ENCODE results near the gene IKZF2.

Gene IKZF2

DNA sequence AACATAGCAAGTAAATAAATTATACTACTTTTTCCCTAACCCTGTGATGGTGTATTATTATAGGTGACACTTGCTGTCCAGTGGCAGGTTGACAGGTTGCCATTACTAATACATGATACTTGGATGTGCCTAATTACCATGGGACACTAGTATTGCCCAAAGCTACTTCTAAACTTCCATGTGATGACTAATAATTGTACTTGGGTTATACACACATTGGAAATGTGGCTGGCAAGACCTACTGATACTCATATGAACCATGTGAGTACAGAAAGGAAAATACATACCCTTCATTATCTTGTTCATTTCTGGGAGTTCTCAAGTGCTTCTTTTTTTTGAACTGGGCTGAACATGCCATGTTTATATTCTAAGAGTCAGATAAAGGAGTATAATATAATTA, 156.4 kb downstream of the IKZF2 start:
- DNase-seq: no peak

- no peak for DNase-seq
Measured at GRCh38 chr2:212991120-212991519, 160.3 kb downstream of the IKZF2 start.

DNA sequence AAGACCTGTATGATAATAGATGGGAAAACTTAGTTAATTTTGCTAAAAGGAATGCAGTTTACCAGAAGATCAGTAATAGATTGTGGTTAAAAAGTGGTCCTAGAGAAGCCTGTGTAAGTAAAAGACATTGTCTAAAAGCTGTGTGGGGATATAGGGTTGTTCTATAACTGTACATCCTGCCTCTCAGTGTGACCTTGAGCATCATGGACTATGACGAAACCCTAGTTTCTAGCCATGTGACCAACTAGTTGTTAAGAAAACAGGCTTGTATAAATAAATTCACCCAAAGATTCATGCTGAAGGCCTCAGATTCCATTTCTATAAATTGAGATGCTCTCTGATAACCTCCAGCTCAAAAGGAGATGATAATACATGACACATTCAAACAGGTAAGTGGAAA, 160.7 kb downstream of the IKZF2 start:
- DNase-seq: no peak

GRCh38 chr2:212987492-212987891, 163.9 kb downstream of the IKZF2 start:
- no peak for DNase-seq

DNA sequence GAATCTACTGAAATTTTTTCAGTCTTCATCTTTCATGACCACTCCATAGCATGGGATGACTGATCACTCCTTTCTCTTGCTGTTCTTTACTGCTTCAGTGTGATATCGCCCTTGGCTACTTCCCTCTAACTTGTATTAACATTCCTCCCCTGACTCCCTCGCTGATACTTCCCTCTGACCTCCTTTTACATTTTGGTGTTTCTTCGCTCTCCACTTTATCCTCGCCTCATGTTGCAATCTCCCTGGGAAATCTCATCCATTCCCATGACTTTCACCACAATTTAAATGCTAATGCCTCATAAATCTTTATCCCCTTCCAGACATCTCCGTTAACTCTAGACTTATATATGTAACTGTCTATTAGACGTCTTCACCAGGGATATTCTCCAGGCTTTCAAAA, 167.3 kb downstream of the IKZF2 start:
- no peak for DNase-seq

GRCh38 chr2:212979799-212980198, 171.6 kb downstream of the IKZF2 start:
- DNase-seq: no peak

DNA sequence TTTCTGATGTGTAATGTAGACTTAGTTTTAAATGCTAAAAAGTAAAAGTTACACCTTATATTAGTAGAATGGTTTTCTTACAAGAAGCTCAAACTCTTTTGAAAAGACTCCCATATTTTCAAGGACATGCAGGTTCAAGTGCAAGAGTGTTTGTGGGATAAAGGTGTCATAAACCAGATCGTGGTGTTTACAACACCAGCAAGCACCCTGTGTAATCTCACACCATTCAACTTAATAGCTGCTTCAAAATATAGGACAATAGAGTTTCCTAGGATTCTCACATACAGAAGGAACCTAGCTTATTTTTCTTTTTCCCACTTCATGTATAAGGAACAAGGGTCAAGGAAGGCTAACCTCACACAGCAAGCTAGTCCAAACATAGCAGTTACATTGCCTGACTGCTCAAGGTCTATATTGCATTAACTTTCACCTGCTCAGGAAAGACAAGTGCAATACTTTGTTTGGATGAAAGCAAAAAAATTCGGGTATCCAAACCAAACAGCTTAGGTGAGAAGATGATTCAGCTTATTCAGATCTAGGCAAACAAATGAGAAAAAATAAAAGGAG, 172.3 kb downstream of the IKZF2 start:
- no peak for DNase-seq

- DNase-seq: no peak
Measured at GRCh38 chr2:212977152-212977551, 174.3 kb downstream of the IKZF2 start.

DNA sequence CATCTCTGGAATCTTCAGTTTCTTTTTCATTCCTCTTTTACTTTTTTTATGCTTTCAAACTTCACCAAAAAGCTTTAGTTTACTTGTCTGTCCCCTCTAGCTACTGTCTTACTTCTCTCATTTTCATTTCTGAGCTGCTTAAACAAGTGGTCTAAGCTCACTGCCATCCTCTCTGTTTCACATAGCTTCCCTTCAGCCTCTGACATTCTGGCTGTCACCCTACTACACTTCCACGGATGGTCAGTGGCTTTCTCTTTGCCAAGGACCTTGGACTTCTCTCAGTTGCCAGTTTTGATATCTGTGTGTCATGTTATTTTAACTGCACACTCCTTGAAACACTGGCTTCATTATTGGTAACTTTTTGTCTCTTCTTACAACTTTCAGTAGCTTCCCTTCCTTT, 176.1 kb downstream of the IKZF2 start:
- no peak for DNase-seq

- no peak for DNase-seq
Measured at GRCh38 chr2:212974692-212975091, 176.7 kb downstream of the IKZF2 start.

GRCh38 chr2:212973347-212973746, 178.1 kb downstream of the IKZF2 start:
- no peak for DNase-seq

DNA sequence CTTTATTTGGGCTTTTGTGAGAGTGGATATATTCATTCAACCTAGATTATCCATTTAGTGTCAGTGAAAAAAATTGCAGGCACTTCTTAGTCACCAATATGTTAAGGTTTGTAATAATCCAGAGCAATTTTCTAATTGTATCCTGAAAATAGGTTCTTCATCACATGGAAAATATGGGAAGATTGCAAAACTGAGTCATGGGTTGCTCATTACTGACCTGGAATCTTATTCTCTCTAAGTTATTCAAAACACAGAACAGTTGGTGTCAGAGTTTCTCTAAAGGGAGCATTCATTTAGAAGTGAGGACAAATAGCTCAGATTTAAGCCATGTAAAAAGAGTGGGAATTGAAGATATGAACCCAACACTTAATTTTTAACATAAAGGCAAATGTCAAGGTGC, 181.3 kb downstream of the IKZF2 start:
- DNase-seq: no peak

- no peak for DNase-seq
Measured at GRCh38 chr2:212968284-212969081, 182.9 kb downstream of the IKZF2 start.

GRCh38 chr2:212966884-212967283, 184.5 kb downstream of the IKZF2 start:
- DNase-seq: no peak

DNA sequence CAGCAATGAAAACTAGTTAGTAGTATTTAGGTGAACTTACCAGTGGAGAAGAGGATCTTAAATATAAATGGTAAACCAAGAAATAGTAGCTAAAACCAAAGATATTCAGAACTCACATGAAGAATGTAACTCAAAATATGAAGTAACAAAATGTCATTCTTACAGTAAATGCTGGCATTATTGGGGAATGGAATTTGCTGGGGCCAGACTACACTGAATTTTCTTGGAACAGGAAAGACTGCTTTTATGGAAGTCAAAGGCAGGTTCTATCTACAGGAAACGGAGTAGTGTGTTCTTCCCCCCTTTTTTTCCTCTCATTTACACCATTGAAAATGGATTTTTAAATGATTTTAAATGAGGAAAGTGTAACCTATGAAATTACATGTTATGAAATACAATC, 188.7 kb downstream of the IKZF2 start:
- DNase-seq: no peak

DNA sequence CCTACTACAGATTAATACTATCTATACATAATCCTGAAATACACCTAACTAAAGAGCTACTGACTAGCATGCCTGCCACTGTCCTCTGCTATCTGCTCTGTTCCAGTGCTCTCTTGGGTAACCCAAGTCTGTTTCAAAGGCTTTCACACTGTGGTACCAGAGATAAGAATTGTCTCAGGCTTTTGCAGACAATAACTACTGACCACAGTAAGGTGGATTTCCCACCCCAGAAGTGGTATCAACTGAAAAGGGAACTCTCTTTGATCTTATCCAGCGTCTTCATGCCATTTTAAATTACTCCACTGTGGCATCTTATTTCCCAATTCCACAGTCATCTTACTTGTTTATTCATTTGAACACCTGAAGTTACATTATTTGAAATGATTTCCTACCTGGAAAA, 190.2 kb downstream of the IKZF2 start:
- no peak for DNase-seq

- DNase-seq: no peak
Measured at GRCh38 chr2:212960336-212960735, 191.1 kb downstream of the IKZF2 start.

DNA sequence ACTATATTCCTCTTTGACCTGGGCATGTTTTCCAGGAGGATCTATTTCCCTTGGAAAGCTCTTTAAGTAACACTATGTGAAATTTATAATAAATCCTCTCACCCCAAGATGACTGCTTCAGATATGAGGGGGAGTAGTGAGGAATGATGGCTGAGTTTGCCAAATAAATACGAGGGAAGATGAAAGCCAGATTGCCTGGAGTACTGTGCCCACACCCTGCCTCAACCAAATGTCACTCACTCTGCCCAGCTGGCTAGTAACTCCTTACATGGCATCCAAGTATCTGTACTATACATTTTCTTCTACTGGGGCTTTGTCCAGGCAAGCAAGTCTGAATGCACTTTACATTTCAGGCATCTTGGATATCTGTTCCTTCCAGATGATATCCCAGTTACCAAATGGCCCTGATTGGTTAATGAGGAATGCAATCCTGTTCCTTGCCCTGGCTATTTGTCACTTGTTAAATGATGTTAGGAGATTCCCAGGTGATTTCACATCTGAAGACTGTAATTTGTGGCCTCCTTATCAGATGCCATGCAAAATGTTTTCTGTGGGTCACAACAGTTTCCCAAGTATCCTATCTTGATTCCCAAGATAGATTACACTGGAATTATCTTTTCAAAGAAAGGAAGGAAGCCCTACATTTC, 191.8 kb downstream of the IKZF2 start:
- no peak for DNase-seq

DNA sequence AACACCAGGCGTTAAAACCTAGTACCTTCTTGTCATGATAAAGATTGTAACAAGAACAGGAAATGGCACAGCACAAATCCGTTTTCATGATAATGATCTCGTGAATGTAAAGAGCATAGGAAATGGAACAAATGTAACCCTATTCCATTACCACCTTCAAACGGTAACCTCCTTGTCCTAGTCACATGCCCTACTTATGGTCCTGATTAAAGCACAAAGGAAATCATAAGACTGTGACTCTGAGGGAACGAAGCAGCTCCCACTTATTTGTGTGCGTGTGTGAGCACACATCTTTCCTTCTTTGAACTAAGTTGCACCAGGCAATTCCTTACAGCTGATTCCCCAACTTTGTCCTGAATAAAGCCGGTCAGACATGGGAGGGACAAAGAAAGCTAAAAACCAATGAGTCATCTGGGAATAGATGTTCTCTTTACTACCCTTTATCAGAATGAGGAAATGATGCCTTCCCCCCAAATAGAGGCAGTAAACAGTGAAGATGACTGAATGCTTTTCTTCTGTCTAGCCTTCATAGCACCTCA, 192.6 kb downstream of the IKZF2 start:
- no peak for DNase-seq

DNA sequence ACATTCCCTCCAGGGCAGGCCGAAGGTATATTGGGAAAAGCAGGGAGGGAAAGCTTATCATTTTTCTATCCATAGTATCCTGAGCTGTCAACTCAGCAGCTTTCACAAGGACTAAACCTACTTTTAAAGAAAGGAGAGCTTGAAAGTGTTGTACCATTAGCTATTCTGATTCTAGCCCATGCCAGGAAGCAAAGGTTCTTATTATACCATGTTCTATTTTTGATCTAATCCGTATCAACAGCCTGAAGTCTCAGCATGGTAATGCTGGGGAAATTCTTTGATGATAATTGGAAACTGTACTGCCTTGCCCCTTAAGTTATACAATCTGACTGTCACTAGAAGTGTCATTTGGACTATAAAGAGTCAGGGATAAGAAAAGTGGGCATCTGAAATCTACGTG, 193.3 kb downstream of the IKZF2 start:
- no peak for DNase-seq

DNA sequence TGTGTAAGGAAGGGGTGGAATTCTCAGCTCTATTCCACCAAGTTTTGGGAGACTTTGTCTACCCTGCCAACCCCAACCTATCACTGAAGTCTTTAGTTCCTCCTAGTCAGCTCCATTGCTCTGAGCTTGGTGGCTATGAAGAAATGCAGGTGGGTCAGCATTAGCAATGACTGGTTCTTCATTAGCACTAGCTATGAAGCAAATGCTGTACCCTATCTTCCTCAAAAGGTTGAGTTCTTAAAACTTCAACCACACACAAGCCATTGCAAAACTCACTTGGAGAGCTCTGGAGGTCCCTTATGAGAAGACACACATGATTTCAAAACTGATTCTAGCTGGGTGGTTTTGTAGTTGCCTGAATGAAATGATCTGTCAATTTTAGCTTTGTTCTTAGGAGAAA, 193.8 kb downstream of the IKZF2 start:
- no peak for DNase-seq

DNA sequence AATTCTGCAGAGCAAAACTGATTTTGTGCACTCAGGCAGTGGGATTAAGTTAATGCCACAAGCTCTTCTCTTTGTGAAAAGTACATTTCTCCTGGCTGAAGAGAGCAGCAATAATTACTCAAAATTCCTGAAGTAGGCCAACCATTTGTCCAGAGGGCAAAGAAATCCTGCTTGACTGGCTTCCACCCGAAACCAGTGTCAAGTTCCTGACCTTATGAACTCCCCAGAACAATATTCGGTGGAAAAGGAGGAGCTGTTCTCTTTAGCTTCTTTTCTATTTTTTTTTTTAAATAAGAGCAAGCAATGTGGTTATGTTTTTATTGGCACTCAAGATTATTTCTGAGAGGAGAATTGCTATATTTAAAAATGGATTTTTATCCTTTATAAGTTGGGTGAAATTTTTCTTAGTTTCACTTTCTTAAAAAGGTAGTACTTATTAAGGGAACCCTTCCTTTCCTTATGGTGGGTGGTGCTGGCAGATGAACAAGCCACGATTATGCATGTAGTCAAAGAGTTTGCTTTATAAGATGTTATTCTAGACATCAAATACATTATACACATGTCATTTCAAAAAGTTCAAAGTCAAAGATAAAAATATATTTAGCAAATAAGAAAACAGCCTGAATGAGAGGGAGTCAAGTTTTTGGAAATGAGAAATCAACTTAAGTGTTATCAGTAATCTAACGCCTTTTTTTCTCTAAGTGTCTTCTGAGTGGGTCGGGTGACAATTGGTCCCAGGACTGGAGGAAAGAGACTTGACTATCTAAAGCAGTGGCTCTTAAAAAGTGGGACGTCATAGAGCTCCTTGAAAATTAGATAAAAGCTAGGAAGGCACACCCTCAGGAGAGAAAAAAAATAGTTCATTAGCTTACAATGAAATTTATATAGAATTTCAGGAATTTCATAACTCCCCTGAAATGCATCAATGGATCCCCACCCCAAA, 194.5 kb downstream of the IKZF2 start:
- DNase-seq: no peak

Measured in NCI-H1930 (cell line).